ENCODE results near the gene TINAGL1.

TINAGL1 gene

GRCh38 chr1:31626223-31627207 lies 50.2 kb downstream of the TINAGL1 start:
- no peak for DNase-seq (ENCODE audit: low read depth in 1 of 2, low spot score in 1 of 2)

GRCh38 chr1:31627301-31627929 lies 51.1 kb downstream of the TINAGL1 start:
- no peak for DNase-seq (ENCODE audit: low read depth in 1 of 2, low spot score in 1 of 2)

GRCh38 chr1:31627930-31628559 lies 51.7 kb downstream of the TINAGL1 start:
- no peak for DNase-seq (ENCODE audit: low read depth in 1 of 2, low spot score in 1 of 2)

- no peak for DNase-seq (ENCODE audit: low read depth in 1 of 2, low spot score in 1 of 2)
These were observed 52.7 kb downstream of the TINAGL1 start for GRCh38 chr1:31628931-31629556.

- no peak for DNase-seq (ENCODE audit: low read depth in 1 of 2, low spot score in 1 of 2)
These were observed 56.3 kb downstream of the TINAGL1 start for GRCh38 chr1:31632649-31633048.

- no peak for DNase-seq (ENCODE audit: low read depth in 1 of 2, low spot score in 1 of 2)
These were observed 56.8 kb downstream of the TINAGL1 start for GRCh38 chr1:31633117-31633516.

All from stimulated activated CD4-positive, alpha-beta T cell treated with anti-CD3 and anti-CD28 coated beads, Interleukin-15, amount 100 ng/mL, for 1 hour (primary cell).